Measurements from ENCODE around the gene DYNLL2.
"Not testable (repeated sequence)": the region's sequence is repeated elsewhere in the genome, so short reads cannot be mapped to it uniquely, and the experiment has no call there.

The DYNLL2 gene

DNA sequence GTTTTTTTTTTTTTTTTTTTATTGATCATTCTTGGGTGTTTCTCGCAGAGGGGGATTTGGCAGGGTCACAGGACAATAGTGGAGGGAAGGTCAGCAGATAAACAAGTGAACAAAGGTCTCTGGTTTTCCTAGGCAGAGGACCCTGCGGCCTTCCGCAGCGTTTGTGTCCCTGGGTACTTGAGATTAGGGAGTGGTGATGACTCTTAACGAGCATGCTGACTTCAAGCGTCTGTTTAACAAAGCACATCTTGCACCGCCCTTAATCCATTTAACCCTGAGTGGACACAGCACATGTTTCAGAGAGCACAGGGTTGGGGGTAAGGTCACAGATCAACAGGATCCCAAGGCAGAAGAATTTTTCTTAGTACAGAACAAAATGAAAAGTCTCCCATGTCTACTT is 10.0 kb upstream of the DYNLL2 start:
- DNase-seq = not testable (repeated sequence)

DNA sequence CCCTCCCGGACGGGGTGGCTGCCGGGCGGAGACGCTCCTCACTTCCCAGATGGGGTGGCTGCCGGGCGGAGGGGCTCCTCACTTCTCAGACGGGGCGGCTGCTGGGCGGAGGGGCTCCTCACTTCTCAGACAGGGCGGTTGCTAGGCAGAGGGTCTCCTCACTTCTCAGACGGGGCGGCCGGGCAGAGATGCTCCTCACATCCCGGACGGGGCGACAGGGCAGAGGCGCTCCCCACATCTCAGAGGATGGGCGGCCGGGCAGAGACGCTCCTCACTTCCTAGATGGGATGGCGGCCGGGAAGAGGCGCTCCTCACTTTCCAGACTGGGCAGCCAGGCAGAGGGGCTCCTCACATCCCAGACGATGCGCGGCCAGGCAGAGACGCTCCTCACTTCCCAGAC is 8.8 kb upstream of the DYNLL2 start:
- DNase-seq = not testable (repeated sequence)

DNA sequence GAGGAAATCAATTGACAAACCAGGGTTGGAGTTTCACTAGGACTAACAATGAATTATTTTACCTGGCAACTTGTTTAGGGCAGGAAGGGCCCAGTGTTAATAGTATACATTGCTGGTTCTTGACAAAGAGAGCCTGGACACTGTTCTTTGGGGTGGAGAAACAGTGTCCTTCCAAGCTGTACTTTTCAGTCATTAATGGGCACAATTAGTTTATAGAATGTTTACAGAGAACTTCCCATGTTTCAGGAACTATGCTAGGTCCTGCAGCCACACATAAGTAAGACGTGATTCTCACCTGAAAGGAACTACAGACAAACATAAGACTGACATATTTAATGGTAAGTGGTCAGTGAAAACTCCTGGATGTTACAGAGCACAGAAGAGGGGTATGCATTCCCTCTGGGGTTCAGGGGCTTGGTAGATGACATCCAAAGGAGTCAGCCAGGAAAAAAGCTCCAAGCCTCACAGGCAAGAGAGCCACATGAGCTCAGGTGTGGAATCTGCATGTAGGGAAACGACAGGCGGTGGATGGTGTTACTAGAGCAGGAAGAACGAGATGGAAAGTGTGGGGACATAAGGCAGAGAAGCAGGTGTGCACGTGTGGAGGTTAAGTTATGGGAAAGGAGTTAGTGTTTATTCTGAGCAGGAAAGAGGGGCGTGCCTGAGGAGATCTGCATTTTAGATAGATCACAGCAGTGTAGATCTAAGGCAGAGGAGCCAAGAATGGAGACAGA is 3.8 kb upstream of the DYNLL2 start:
- no peak for DNase-seq

DNA sequence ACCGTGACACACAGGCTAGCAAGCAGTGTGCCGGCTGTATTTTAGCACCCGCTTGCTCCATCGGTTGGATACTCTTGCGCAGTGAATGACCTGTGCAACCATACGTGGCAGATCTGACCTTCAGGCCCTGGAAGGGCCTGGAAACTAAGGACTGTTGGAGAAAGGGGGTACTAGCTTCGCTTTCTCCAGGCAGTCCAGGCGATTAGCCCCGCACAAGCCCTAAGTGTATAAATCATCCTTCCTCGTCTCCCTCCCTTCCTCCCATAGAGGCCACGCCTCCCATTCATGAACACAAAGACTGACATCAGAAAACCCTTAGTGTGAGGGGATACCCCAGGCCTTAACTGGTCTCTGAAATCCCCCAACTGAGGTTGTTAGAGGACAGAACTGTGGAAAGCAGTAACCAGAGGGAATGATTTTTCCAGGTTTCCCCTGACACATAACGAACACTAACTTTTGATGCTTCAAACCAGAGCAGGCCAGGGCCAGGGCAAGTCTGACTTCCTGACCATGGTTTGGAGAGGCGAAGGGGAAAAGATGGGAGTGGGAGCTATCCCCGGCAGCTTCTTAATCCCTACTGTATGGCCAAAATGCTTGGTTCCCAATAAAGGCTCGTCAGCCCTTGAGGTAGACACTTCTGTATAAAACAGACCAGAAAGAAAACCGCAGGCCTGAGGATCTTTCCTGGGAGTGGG is 1.4 kb upstream of the DYNLL2 start:
- DNase-seq = no peak

DNA sequence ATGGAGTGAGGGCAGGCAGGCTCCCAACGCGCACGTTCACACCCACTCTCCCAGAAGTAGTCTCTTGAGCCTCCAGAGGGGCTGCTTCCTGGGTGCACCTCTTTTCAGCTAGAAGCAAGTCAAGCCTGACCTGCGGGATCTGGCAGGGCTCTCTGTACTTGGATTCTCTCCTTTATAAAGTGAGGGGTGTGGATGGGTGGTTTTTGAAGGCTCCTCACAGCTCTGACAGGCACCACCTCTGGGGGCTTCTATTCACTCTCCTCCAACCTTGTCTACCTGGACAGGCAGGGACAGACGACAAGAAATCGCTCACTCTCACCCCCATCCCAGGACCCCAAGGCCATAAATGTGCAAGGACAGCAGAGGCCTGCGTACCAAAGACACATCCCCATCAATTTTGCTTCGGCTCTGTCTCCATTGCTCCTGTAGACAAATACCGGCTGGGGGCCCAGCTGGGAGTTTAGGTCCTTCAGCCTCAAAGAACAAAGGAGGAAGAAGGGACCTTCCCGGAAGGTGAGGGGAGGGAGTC is 814 bp upstream of the DYNLL2 start:
- DNase-seq = no peak

DNA sequence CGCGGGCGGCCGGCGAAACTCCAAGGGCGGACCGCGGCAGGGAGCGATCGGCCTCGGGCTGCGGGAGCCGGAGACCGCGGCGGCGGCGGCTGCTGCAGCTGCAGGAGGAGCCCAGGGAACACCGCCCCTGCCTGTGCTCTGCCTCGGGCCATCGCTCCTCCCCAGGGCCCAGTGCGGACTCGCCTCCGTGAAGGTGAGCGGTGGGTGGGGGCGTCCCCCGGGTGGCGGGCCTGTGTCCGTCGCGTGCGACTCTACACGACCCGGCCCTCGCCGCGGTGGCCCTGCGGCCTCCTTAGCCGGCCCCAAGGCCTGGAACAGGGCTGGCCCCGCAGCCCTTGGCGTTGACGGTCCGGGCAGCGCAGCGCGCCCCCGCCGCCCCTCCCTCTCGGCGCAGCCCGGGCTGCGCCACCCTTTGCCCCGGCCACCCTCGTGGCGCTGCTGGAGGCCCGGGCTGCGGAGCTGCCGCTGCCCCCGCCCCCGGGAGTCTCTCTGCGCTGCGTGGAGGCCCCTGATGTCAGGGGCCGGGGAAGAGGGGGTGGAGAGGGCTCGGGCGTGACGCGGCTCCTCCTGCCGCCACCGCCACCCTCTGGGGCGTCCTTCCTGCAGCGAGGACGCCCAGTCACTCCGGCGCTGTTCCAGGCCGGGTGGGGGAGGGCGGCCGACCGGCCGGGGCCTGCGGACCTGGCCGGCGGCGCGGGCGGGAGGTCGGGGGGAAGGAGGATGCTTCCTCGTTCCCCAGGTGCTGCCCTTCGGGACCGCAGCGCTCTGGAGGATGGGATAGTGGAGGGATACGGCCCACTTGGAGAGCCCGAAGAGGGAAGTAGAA is 485 bp downstream of the DYNLL2 start:
- peak; percentile 33 for DNase-seq

DNA sequence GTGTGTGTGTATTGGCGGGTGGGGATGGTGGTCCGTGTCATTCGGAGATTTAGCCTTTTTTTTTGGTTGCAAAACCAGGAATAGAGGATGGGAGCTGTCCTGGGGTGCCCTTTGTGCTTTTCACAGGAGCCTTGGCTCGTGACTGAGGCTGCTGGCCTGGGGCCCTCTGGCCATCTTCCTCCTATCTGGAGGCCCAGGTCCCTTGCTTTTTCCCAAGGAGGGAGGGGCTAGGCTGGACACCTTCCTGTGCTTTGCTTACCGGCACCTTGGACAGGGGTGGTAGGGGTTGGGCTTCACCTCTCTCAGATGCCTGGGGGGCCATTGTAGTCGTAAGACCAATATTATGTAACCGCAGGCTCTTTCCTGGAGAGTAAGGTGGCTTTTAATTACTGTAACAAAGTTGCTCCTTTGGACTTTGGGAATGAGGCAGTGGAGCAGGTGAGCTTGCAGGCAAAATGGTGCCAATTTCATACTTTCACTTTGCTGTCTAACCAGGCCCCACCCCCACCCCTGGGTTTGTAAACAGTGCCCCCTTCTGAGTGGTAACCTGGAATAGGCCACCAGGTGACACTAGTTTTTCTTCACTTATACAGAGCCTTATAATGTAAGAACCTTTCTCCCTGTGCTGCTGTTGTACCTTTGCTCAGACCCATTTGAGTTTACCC is 1.2 kb downstream of the DYNLL2 start:
- peak; percentile 55 for DNase-seq

DNA sequence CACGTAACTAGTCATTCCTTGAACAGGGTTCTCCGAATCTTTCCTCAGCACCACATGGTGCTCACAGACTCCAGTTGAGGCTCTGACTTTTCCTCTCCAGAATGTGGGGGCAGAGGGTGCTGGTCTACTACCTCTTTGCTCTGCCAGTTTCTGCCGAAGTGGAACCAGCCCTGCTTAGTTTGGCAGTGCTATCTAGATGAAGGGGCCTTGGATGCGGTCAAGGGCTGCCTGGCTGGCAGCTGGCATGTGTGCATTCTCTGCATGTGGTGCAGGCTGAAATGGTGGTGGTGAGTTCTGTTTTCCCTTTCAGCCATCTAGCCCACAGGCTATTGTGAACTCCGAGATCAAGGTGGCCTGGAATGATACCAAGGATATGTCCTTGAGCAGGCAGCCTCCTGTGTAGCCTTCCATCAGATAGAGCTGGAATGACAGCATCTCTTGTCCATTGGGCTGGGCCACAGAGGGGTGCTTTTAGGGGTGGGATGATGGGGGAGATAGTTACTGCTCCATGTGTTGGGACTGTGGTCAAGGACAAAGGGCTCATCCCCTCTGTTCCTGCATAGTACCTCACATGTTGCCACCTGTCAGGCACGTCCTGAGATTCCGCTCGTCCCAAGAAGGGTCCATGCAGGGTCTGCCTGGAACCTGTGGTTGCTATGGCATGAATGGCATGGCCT is 2.0 kb downstream of the DYNLL2 start:
- no peak for DNase-seq

DNA sequence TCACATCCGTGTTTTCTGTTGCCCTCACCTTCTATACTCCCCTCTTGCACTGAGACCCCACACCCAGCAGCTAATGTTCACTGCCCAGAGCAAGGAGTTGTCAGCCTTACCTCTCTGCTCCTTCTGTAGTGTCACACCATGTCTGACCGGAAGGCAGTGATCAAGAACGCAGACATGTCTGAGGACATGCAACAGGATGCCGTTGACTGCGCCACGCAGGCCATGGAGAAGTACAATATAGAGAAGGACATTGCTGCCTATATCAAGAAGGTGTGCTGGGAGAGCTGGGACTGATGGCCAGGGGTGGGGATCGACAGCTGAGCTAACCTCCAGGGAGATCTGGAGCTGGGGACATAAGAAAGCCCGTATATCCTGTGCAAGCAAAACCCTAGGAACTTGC is 3.7 kb downstream of the DYNLL2 start:
- DNase-seq = no peak

DNA sequence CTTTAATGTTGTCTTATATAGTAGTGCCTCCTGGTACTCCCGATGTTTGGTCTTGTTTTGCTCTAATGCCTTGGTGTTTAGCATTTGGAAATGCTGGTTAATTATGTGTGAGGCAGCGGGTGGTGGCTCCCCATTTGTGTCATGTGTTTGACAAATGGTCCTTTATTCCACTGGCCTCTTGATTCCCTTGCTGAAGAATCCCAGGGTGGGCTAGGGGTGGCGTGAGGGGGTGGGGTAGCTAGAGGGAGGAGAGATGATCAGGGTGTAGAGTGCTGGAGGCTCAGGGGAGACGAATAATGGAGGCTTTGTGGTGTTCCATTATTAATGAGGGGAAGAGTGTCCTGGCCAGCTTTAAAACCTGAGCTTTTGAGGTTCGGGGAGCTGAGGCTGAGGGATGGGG is 5.4 kb downstream of the DYNLL2 start:
- DNase-seq = no peak

DNA sequence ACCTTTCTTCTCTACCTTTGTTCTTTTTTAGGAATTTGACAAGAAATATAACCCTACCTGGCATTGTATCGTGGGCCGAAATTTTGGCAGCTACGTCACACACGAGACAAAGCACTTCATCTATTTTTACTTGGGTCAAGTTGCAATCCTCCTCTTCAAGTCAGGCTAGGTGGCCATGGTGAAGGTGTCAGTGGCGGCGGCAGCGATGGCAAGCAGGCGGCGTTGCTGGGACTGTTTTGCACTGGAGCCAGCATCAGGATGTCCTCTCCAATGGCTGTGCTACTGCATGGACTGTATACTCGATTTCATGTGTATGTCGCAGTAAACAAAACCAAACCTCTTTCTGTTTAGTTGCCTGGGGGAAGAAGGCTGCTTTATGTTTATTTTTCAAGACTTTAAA is 5.9 kb downstream of the DYNLL2 start:
- no peak for DNase-seq

DNA sequence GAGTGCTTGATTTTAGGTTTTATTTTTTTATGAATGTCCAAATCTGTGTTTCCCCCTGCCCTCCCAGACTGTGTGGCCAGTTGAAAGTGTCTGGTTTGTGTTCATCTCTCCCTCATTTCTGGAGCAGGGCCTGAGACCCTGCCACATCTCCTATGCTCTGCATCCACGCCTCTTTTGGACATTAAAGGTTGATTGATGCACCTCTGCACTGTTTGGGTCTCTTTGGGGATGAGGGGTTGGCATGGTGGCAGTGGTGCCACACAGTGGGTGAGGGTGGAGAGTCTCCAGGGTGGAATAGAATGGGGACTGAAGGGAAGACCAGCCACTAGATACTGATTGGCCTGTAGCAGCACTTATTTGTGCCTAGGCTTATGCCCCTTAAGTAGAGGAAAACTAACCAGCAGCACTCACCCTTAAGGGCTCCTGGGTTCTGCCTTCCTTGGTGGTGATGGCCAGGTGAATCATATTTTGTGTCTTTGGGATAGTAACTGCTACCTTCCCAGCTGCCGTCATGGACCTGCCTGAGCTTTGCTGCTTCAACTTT is 7.9 kb downstream of the DYNLL2 start:
- DNase-seq = no peak

DNA sequence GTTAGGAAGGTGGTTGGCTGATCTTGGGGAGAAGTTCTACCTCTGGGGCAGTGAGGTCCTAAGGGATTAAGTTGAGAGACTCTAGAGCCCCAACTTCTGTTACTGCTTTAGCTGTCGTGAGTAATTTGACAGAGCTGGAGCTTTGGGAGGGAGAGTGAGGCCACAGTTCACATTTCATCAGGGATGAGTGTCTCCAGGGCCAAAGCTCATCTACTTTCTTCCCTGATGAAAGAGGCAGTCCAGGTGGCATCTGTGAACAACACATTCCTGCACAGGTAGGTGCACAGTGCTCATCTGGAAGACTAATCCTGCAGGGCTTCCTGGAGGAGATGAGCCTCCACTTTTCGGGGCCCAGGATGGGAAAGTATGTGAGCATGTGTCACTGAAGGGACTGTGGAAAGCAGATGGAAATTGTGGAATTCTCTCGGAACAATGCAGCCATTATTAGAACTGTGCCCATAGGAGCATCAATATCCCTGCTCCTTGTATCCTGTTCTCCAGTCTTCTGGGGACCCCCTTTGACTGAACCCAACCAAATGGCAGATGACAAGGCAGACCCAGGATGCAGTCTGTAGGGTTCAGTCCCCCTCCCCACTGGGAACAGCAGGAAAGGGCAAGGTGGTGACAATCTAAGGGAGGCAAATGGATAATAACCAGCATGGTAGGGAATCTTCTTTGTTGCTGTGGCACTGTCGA is 9.0 kb downstream of the DYNLL2 start:
- DNase-seq = no peak

DNA sequence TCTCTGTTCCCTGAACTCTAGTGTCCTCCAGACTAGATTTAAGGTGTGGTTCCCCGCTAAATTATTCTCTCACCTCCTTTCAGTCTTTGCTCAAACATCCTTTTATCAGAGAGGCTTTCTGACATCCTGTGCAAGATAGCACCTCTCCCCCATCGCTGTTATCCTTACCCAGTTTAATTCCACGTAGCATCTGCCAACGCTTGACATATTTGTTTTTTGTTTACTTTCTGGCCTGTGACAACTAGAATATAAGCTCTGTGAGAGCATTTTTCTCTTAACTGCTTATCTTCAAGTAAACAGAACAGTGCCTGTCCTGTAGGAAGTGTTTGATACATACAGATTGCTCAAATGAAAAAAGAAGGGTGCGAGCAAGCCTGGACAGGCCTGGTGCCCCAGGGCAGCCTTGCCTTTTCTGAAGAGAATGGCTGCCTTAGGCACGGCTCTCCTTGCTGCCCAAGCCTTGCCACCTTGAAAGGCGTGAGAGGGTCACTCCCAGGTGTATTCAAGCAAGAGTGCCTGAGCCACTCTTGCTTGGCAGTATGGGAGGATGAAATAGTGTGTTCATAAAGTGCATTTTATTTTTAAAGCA is 9.7 kb downstream of the DYNLL2 start:
- DNase-seq = no peak

DNA sequence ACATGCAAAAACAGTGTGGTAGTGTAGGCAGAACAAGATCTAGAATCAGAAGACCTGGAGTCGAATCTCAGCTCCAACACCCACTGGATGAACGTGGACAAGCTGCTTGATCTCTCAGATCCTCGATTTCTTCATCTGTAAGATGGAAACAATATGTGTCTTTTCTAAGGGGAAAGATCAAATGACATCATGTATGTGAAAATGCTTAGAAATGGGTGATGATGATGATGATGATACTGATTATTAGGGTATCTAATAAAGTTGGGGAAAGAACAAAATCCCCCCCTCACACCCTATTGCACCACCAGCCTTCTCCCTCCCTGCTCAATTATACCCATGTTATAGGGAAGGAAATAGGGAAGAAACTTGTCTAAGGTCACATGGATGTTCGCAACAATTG is 10.9 kb downstream of the DYNLL2 start:
- DNase-seq = no peak

DNA sequence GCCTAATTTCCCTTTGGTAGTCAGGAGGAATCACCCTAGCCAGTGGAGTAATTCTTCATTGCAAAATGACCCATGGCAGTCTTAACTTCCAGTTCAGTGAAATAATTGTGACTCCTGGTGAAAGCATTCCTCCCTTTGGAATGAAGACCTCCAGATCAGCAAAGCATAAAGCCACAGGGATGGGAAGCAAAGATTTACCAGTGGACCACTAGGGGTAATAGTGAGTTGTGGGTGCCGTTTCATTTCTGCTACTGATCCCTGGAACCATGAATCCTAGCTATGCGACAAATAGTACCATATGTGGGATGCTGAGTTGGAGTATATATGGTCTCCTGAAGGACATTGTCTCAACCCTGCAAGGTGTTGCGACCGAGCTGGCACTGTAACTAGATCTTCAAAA is 13.7 kb downstream of the DYNLL2 start:
- DNase-seq = no peak

DNA sequence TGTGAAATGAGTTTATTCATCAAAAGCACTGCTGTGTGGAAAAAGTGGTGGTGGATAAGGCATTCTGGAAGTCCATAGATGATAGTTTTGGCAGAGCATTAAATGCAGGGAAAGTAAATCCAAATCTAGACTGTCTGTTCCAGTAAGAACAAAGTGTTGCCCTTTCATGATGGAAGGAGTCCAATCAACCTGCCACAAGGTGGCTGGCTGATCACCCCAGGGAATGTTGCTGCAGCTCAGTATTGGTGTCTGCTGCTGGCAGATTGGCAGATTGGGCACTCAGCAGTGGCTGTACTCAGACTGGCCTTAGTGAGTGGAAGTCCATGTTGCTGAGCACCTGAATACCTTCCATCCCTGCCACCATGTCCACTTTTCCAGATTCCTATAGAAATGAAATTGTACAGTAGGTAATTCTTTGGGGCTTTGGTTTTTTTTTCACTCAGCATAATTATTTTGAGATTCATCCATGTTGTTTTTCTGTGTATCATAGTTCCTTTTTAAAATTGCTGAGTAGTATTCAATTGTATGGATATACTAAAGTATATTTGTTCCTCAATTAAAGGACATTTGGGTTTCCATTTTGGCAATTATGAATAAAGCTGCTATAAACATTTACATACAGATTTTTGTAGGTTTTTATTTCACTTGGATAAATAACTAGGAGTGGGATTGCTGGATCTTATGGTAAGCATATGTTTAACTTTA is 14.3 kb downstream of the DYNLL2 start:
- DNase-seq = no peak

DNA sequence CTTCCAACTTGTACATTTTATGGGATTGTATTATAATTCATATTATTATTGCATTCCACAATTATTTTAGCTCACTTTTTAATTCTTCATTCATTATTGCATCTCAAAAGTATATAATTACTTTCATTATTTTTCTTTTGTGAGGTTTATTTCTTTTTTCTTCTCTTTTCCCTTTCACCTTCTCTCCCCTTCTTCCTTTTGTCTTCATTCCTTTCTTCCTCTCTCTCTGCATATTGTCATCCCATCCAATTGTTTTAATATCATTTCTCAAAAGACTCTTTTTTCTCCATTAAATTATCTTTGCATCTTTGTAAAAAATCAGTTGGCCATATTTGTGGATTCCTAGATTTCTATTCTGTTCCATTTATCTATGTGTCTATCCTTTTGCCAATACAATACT is 17.3 kb downstream of the DYNLL2 start:
- no peak for DNase-seq

DNA sequence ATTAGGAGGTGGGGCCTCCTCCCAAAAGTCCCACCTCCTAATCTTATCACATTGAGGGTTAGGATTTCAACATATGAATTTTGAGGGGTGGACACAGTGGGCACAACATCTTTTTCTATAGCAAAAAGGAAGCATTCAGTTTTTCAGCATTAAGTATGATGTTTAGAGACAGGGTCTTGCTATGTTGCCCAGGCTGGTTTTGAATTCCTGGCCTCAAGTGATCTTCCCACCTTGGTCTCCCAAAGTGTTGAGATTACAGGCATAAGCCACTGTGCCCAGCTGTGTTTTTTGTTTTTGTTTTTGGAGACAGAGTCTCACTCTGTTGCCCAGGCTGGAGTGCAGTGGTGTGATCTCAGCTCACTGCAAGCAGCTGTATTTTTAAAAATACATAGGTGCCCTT is 18.7 kb downstream of the DYNLL2 start:
- DNase-seq = not testable (repeated sequence)

DNA sequence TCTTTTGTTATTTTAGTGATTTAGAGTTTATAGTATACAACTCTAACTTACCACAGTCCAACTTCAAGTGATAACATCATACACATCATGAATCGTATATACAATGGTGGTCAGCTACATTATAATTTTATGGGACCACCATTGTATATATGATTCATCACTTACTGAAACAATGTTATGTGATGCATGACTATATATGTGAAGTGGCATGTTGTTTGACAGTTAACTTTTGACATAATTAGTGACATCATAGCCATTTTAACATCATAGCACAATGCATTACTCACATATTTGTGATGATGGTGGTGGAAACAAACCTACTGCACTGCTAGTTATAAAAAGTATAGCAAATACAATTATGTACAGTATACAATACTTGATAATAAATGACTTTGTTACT is 21.9 kb downstream of the DYNLL2 start:
- no peak for DNase-seq

Measured in NCI-H510A treated with DMSO at 0.1 percent for 48 hours (cell line).